ENCODE measurements around the gene LBX2. TPM values are rescaled to one million over a fixed set of nuclear protein-coding genes. Genes with fewer than 3 reads are reported as not detected.

Gene LBX2
- total RNA-seq, 2 experiments from 2014 or later = 0.36 to 0.43 TPM

DNA sequence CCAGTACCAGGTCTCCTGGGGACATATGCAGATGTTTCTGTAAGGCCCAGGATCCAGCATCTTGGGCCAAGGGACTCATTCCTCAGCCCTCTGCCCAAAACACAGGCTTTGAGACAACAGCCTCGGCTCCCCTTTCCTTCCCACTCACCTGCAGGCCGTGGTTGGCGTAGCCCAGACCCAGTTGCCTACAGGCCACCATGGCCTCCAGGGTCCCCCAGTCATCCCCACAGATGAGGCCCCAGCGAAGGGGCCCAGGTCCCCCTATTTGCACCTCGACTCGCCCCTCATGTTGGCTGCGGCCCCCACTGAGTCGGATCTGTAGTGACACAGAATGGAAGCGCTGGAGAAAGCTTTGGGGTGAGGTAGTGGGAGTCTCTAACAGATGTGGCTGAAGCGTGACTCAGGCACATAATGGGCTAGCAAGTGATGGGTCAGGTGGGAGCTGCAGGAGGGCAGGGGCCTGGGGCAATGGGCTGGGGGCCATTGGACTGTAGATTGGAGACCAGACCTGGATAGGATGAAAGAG is 36.1 kb upstream of the LBX2 start:
- no peaks in the 10 kb centered on the region for H3K9me3 Mint-ChIP-seq
- peaks cover 26% of the 10 kb centered on the region for H3K36me3 Mint-ChIP-seq (ENCODE audit: low read depth)
- POLR2A ChIA-PET = no interaction called here
- CTCF ChIA-PET = interaction anchor here (1.2 kb wide), 1 partner anchor 9 kb away, joined by 3 read pairs; no protein-coding TSS in a partner anchor
- DNase-seq (no peak), ATAC-seq (no peak)
- H3K27ac Mint-ChIP-seq = no peak overlapping the region
- intact Hi-C loops (cut with micrococcal nuclease) = no loop called here
- TF ChIP-seq, protein P1, sequence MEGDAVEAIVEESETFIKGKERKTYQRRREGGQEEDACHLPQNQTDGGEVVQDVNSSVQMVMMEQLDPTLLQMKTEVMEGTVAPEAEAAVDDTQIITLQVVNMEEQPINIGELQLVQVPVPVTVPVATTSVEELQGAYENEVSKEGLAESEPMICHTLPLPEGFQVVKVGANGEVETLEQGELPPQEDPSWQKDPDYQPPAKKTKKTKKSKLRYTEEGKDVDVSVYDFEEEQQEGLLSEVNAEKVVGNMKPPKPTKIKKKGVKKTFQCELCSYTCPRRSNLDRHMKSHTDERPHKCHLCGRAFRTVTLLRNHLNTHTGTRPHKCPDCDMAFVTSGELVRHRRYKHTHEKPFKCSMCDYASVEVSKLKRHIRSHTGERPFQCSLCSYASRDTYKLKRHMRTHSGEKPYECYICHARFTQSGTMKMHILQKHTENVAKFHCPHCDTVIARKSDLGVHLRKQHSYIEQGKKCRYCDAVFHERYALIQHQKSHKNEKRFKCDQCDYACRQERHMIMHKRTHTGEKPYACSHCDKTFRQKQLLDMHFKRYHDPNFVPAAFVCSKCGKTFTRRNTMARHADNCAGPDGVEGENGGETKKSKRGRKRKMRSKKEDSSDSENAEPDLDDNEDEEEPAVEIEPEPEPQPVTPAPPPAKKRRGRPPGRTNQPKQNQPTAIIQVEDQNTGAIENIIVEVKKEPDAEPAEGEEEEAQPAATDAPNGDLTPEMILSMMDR (IDR thresholded peaks at IDR 0.05) = no peak
- peaks cover 6% of the 10 kb centered on the region for H3K27me3 Mint-ChIP-seq
- no peak overlapping the region for H3K4me3 Mint-ChIP-seq
- peaks cover 19% of the 10 kb centered on the region for H3K4me1 Mint-ChIP-seq (ENCODE audit: low read depth)

GRCh38 chr2:74534411-74534810 is 35.0 kb upstream of the LBX2 start:
- intact Hi-C loops (cut with micrococcal nuclease) = loop anchor here (5.0 kb wide), 2 partner anchors 52 to 53 kb away; partner anchors contain the start of genes CCDC142 and TTC31
- Mint-ChIP-seq H3K4me3 (no peak overlapping the region), H3K9me3 (no peaks in the 10 kb centered on the region), H3K36me3 (ENCODE audit: low read depth) (peaks cover 27% of the 10 kb centered on the region), H3K4me1 (ENCODE audit: low read depth) (peaks cover 19% of the 10 kb centered on the region), H3K27ac (no peak overlapping the region), H3K27me3 (peaks cover 4% of the 10 kb centered on the region)
- ATAC-seq (no peak), DNase-seq (no peak)
- TF ChIP-seq, protein P1 (IDR thresholded peaks at IDR 0.05) = no peak
- CTCF ChIA-PET = interaction anchor here (6.4 kb wide), 1 partner anchor 55 kb away, joined by 54 read pairs; no protein-coding TSS in a partner anchor
- POLR2A ChIA-PET = interaction anchor here (1.1 kb wide), 1 partner anchor 33 kb away, joined by 3 read pairs; no protein-coding TSS in a partner anchor

- H3K27me3 Mint-ChIP-seq = no peaks in the 10 kb centered on the region
- peaks cover 19% of the 10 kb centered on the region for H3K4me1 Mint-ChIP-seq (ENCODE audit: low read depth)
- CTCF ChIA-PET = interaction anchor here (1.1 to 6.4 kb wide), 7 partner anchors 11 to 76 kb away, joined by 3 to 54 read pairs (median 12); partner anchors contain the start of genes CCDC142, PCGF1, TTC31 and WBP1
- POLR2A ChIA-PET = interaction anchor here (1.1 to 1.8 kb wide), 3 partner anchors 16 to 34 kb away, joined by 3 to 5 read pairs (median 3); partner anchors contain the start of gene TLX2
- TF ChIP-seq, protein P1 (IDR thresholded peaks at IDR 0.05) = no peak
- H3K4me3 Mint-ChIP-seq = no peak overlapping the region
- ATAC-seq = no peak
- no peaks in the 10 kb centered on the region for H3K9me3 Mint-ChIP-seq
- DNase-seq = no peak
- peaks cover 34% of the 10 kb centered on the region for H3K36me3 Mint-ChIP-seq (ENCODE audit: low read depth)
- intact Hi-C loops (cut with micrococcal nuclease) = loop anchor here (5.0 kb wide), 2 partner anchors 51 to 54 kb away; partner anchors contain the start of genes CCDC142 and TTC31
- no peak overlapping the region for H3K27ac Mint-ChIP-seq
Measured at GRCh38 chr2:74533464-74533863, 34.1 kb upstream of the LBX2 start.

DNA sequence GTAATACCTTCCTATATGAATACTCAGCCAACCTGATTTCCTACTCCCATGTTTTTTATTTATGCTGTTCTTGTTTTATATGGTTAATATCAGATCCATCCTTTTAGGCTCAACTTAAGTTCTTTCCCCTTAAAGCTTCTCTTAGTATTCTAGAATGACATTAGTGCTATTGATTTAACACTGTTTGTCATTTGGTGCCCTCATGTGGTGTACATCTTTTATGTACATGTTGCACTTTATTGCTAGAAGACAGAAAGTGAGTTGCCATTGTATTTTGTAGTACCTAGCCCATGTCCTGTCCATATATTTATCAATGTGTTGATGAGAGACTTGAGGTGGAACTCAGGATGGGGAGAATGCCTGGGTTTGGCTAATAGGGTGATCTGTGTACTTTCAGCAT is 32.8 kb upstream of the LBX2 start:
- intact Hi-C loops (cut with micrococcal nuclease) = loop anchor here (5.0 kb wide), 2 partner anchors 50 to 55 kb away; partner anchors contain the start of genes CCDC142 and TTC31
- no peak for DNase-seq
- TF ChIP-seq, protein P1 (IDR thresholded peaks at IDR 0.05) = no peak
- ChIA-PET POLR2A (interaction anchor here (0.9 to 4.1 kb wide), 8 partner anchors 12 to 75 kb away, joined by 3 to 38 read pairs (median 4); partner anchors contain the start of genes CCDC142, DOK1, LOXL3 and TTC31), CTCF (interaction anchor here (0.7 to 6.4 kb wide), 25 partner anchors 10 to 197 kb away, joined by 3 to 54 read pairs (median 4); partner anchors contain the start of genes CCDC142, INO80B, LBX2 and MRPL53)
- ATAC-seq = no peak
- peak overlapping the region; percentile 26 for H3K4me3 Mint-ChIP-seq
- H3K27ac Mint-ChIP-seq = peak overlapping the region; percentile 67
- no peaks in the 10 kb centered on the region for H3K27me3 Mint-ChIP-seq
- H3K9me3 Mint-ChIP-seq = no peaks in the 10 kb centered on the region
- H3K36me3 Mint-ChIP-seq (ENCODE audit: low read depth) = peaks cover 46% of the 10 kb centered on the region
- peaks cover 31% of the 10 kb centered on the region for H3K4me1 Mint-ChIP-seq (ENCODE audit: low read depth)
